ENCODE results near the gene FBXW9. TPM values are rescaled to one million over a fixed set of nuclear protein-coding genes. Genes with fewer than 3 reads are reported as not detected.

The FBXW9 gene
- total RNA-seq, 2 experiments from 2014 or later = 11.0 to 11.5 TPM

GRCh38 chr19:12675399-12675798, 21.0 kb downstream of the FBXW9 start:
- no peaks in the 10 kb centered on the region for H3K9me3 ChIP-seq (ENCODE audit: low read length)
- intact Hi-C loops (cut with micrococcal nuclease; ENCODE audit: unreplicated experiment) = no loop called here
- H4K20me1 ChIP-seq (ENCODE audit: insufficient read depth, low read length) = peaks cover 10% of the 10 kb centered on the region; the same call in 1 of the 2 replicates
- H2AFZ ChIP-seq (ENCODE audit: low read length) = no peak overlapping the region
- TF ChIP-seq CTCF (conservative IDR thresholded peaks at IDR 0.05; ENCODE audit: low read length) (no peak), EZH2phosphoT487 (IDR thresholded peaks at IDR 0.05; ENCODE audit: borderline replicate concordance, low read depth, low read length) (no peak)
- ChIA-PET POLR2A (no interaction called here), CTCF (ENCODE audit: unreplicated experiment) (no interaction called here)
- H3K9me2 ChIP-seq (ENCODE audit: insufficient read depth, low read length) = no peaks in the 10 kb centered on the region
- peaks cover 13% of the 10 kb centered on the region for H3K4me1 ChIP-seq (ENCODE audit: insufficient read depth, low read length, poor library complexity, severe bottlenecking)
- no peak overlapping the region for H3K27ac ChIP-seq (ENCODE audit: low read depth, low read length, poor library complexity, severe bottlenecking)
- BruUV-seq (replicated peaks) = no TSS peak
- no peak overlapping the region for H3K4me2 ChIP-seq (ENCODE audit: low read length)
- no peak for DNase-seq (ENCODE audit: low spot score)
- no peak overlapping the region for H3K4me3 ChIP-seq (ENCODE audit: low read depth, low read length, poor library complexity, severe bottlenecking)
- H3K79me2 ChIP-seq (ENCODE audit: insufficient read depth, low read depth, low read length) = peaks cover 11% of the 10 kb centered on the region
- peaks cover 84% of the 10 kb centered on the region for H3K36me3 ChIP-seq (ENCODE audit: insufficient read depth, low read length)

GRCh38 chr19:12672744-12673143, 23.7 kb downstream of the FBXW9 start:
- Histone ChIP-seq H2AFZ (ENCODE audit: low read length) (no peak overlapping the region), H3K4me1 (ENCODE audit: insufficient read depth, low read length, poor library complexity, severe bottlenecking) (peaks cover 19% of the 10 kb centered on the region), H3K36me3 (ENCODE audit: insufficient read depth, low read length) (peaks cover 59% of the 10 kb centered on the region), H4K20me1 (ENCODE audit: insufficient read depth, low read length) (no peaks in the 10 kb centered on the region), H3K27ac (ENCODE audit: low read depth, low read length, poor library complexity, severe bottlenecking) (no peak overlapping the region), H3K4me3 (ENCODE audit: low read depth, low read length, poor library complexity, severe bottlenecking) (no peak overlapping the region), H3K9me3 (ENCODE audit: low read length) (no peaks in the 10 kb centered on the region), H3K79me2 (ENCODE audit: insufficient read depth, low read depth, low read length) (peaks cover 20% of the 10 kb centered on the region; the same call in 1 of the 2 replicates), H3K4me2 (ENCODE audit: low read length) (no peak overlapping the region), H3K9me2 (ENCODE audit: insufficient read depth, low read length) (no peaks in the 10 kb centered on the region)
- TF ChIP-seq EZH2phosphoT487 (IDR thresholded peaks at IDR 0.05; ENCODE audit: borderline replicate concordance, low read depth, low read length) = no peak
- TF ChIP-seq CTCF (conservative IDR thresholded peaks at IDR 0.05; ENCODE audit: low read length) = no peak
- intact Hi-C loops (cut with micrococcal nuclease; ENCODE audit: unreplicated experiment) = loop anchor here (1.0 to 5.0 kb wide), 3 partner anchors 32 to 795 kb away; no protein-coding TSS in a partner anchor
- no peak for DNase-seq (ENCODE audit: low spot score)
- ChIA-PET CTCF (ENCODE audit: unreplicated experiment) (interaction anchor here (1.0 kb wide), 1 partner anchor 108 kb away, joined by 4 read pairs; no protein-coding TSS in a partner anchor), POLR2A (interaction anchor here (0.5 kb wide), 1 partner anchor 125 kb away, joined by 3 read pairs; no protein-coding TSS in a partner anchor)
- BruUV-seq (replicated peaks) = no TSS peak

- no TSS peak for BruUV-seq (replicated peaks)
- no peak for TF ChIP-seq EZH2phosphoT487 (IDR thresholded peaks at IDR 0.05; ENCODE audit: borderline replicate concordance, low read depth, low read length)
- TF ChIP-seq CTCF (conservative IDR thresholded peaks at IDR 0.05; ENCODE audit: low read length) = no peak
- DNase-seq (ENCODE audit: low spot score) = no peak
- CTCF ChIA-PET (ENCODE audit: unreplicated experiment) = no interaction called here
- Histone ChIP-seq H3K27ac (ENCODE audit: low read depth, low read length, poor library complexity, severe bottlenecking) (peak overlapping the region; percentile 64), H3K4me3 (ENCODE audit: low read depth, low read length, poor library complexity, severe bottlenecking) (peak overlapping the region; percentile 96), H3K9me2 (ENCODE audit: insufficient read depth, low read length) (no peaks in the 10 kb centered on the region), H3K4me1 (ENCODE audit: insufficient read depth, low read length, poor library complexity, severe bottlenecking) (peaks cover 29% of the 10 kb centered on the region), H3K4me2 (ENCODE audit: low read length) (peak overlapping the region; percentile 90), H3K36me3 (ENCODE audit: insufficient read depth, low read length) (peaks cover 36% of the 10 kb centered on the region), H4K20me1 (ENCODE audit: insufficient read depth, low read length) (no peaks in the 10 kb centered on the region), H2AFZ (ENCODE audit: low read length) (no peak overlapping the region; the same call in 1 of the 2 replicates), H3K9me3 (ENCODE audit: low read length) (no peaks in the 10 kb centered on the region), H3K79me2 (ENCODE audit: insufficient read depth, low read depth, low read length) (peaks cover 27% of the 10 kb centered on the region; the same call in 1 of the 2 replicates)
- intact Hi-C loops (cut with micrococcal nuclease; ENCODE audit: unreplicated experiment) = loop anchor here (5.0 kb wide), 1 partner anchor 793 kb away; no protein-coding TSS in a partner anchor
- POLR2A ChIA-PET = no interaction called here
These were observed 26.1 kb downstream of the FBXW9 start for GRCh38 chr19:12670159-12670928.

All from OCI-LY7 (cell line).